T47D (cell line): Measurements from ENCODE around the gene SERPINH1.

ENCODE experiments used
- DNase-seq, 2 experiments: peaks; one replicate each; pipeline versions ENCODE4 v3.0.0 to v3.0.0-alpha.2; 2011 to 2012; ENCODE audit warnings: low read depth in 1 of 2, low spot score in 1 of 2
- JUND ChIP-seq: IDR thresholded peaks from 2 replicates; pipeline ENCODE4 v1.6.1; 2012; ENCODE audit warnings: low read depth
- in situ Hi-C: cut with HindIII; loops from 2 replicates; pipeline ENCODE4 v1.10.0; 2016; ENCODE audit warnings: low sequenced_read_pairs, low pct_unique_long_range_greater_than_20kb

Gene SERPINH1

DNA sequence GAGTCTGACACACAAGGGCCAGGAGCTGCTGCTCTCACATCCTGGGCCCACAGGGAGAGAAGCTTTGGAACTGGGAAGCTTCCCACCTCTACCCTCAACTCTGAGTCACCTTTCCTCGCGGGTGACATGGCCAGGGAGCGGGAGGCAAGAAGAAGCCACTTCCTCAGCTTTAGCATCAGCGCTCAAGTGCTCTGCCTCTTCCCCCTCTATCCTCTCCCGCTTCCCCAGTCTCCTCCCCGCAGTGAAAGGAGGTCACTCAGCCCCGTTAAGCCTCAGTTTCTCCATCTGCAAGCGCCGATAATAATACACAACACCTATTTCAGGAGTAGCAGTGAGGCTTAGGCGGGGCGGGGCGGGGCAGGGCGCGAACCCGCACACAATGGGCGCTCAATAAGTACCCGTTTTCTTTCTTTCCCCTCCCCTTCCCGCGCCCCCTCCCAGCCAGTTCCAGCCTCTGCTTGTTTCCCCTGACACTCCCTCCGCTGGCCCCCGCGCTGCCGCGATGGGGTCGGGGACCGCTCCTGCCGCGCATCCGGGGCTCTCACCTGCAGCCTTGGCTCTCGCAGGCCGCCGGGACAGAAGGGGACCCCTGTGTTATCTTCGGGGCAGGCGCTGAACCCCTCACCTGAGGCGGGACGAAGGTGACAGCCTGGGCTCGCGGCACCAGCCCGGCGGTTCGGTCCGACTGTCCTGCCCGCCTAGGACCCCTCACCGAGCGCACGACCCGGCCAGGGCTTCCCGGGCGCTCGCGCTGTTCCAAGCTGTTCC lies 37.2 kb upstream of the SERPINH1 start:
- no peak for DNase-seq
- in situ Hi-C loops = no loop called here
- no peak for TF ChIP-seq JUND

GRCh38 chr11:75525433-75526191 lies 36.4 kb upstream of the SERPINH1 start, which contains the start of gene GDPD5:
TSS of gene GDPD5 (minus strand) at chr11:75525941. CDS start at chr11:75477735, 48,206 bp downstream.
- peak; percentile 94 to 99 for DNase-seq
- TF ChIP-seq JUND = no peak
- in situ Hi-C loops = no loop called here

DNA sequence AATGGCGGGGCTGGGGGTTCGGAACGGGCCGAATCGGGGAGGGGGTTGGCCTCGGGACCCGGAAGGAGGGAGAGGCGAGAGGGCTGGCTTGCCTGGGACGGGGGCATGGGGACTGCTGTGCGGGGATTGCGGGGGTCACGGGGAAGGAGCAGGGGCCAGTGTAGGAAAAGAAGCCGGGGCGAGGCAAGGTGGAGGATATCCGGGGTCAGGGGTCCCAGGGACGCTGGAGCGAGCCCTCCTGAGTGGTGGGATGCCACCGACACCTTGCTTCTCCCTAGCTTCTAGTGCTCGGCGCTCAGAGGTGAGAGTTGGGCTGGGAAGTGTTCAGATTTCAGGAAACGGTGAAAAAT lies 35.9 kb upstream of the SERPINH1 start:
- no peak for TF ChIP-seq JUND
- DNase-seq = no peak
- in situ Hi-C loops = no loop called here

GRCh38 chr11:75527130-75527529 lies 34.9 kb upstream of the SERPINH1 start:
- DNase-seq = no peak
- in situ Hi-C loops = no loop called here
- no peak for TF ChIP-seq JUND

DNA sequence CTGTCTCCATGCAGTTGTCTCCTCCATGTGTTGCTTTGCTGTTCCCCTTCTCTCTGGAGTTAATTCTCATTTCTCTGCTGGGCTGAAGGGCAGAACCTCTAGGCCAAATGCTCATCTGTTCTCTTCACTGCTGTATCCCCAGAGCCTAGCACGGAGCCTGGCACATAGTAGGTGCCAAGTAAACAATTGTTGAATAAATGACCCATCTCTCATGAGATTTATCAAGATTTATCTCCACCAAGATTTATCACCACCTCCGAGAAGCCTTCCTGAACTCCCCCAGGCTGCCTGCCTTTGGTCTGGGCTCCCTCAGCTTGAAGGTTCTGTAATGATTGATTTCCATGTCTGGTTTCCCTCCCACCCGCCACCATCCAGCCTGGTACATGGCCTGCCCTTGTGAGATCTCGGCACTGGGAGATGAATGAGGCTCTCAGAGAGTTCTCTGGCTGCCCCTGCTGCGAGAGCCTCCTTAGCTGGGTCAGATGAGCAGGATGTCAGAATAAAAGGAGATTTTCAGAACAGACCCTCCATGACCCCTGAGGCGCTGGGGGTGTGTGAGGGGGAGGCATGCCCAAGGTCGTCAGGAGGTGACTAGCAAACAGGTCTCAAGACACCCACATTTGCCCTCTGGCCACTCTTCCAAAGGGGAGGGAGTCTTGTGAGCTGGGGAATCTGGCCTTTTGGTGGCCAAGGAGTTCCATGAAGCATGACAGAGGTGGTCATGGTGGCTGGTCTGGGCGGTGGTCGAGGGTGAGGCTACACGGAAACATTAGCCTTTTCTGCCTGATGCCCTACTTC lies 33.9 kb upstream of the SERPINH1 start:
- no peak for DNase-seq
- in situ Hi-C loops = no loop called here
- no peak for TF ChIP-seq JUND

DNA sequence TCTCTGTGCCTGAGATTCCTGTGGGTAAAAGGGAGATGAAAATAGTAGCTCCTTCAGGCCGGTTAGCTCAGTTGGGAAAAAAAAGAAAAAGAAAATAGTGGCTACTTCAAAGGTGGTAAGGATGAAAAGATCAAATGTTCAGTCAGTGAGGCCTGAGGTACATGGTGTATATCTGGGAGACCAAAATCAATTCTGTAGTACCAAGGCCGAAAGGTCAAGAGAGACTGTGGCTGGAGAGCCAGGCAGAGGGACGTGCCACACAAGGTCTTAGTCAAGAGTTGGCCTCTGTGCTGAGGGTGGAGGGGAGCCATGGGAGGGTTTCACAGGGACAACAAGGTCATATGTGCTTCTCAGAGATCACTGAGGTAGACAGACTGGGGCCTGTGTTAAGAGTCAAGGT lies 31.5 kb upstream of the SERPINH1 start:
- no peak for DNase-seq
- TF ChIP-seq JUND = no peak
- in situ Hi-C loops = no loop called here

DNA sequence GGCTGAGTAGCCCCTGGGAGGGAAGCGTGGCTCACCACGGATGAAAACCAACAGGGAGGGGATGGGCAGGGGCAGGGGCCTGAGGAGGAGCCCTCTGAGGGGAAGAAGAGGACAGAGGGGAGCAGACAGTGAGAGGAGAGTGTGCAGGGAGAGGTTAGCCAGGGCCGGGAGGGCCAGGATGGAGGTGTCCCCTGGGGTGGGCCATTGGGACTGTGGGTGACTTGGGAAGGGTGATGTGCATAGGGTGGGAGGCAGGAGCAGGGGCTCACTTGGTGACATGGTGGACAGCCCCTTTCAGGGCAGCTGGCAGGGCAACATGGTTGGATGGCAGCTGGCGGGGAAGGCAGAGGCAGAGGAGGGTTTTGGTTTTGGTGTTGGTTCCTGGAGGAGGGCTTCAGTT lies 30.7 kb upstream of the SERPINH1 start:
- in situ Hi-C loops = no loop called here
- no peak for DNase-seq

DNA sequence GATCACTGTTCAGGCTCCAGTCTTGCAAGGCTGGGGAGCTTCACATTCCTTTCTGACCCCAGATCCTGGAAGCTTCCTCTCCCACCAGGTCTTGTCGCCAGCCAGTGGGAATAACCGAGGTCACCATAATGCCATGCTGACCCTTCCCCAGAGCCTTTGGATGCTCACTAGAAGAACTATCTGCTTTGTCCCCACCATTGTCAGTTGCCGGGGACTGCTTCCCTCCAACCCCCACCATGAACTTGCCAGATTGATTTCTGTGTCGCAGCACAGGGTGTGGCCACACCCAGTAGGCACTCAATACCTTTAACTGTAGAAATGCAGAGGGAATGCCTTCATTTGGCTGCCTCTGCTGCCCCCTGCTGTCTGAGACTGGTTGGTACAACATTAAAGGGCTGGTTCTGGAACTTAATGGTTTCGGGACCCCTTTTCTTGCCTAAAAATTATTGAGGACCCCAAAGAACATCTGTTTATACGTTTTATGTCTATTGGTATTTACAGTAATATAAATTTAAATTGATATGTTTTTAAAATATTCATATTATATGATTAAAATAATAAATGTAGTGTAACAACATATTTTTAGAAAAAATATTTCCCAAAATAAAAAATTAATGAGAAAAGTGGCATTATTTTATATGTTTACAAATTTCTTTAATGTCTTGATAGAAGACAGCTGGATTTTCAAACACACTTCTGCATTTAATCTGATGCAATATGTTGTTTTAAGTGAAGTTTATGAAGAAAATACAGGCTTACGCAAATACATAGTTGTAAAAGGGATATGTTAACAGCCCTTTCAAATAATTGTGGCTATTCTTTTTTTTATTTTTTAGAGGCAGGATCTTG lies 29.6 kb upstream of the SERPINH1 start:
- in situ Hi-C loops = no loop called here
- peak; percentile 81 to 84 for DNase-seq

More for the DNA sequence above, 30.7 kb upstream of the SERPINH1 start:
- TF ChIP-seq JUND = no peak

GRCh38 chr11:75533896-75534258 lies 28.2 kb upstream of the SERPINH1 start:
- no peak for DNase-seq
- no peak for TF ChIP-seq JUND
- in situ Hi-C loops = no loop called here

More for the DNA sequence above, 29.6 kb upstream of the SERPINH1 start:
- no peak for TF ChIP-seq JUND

DNA sequence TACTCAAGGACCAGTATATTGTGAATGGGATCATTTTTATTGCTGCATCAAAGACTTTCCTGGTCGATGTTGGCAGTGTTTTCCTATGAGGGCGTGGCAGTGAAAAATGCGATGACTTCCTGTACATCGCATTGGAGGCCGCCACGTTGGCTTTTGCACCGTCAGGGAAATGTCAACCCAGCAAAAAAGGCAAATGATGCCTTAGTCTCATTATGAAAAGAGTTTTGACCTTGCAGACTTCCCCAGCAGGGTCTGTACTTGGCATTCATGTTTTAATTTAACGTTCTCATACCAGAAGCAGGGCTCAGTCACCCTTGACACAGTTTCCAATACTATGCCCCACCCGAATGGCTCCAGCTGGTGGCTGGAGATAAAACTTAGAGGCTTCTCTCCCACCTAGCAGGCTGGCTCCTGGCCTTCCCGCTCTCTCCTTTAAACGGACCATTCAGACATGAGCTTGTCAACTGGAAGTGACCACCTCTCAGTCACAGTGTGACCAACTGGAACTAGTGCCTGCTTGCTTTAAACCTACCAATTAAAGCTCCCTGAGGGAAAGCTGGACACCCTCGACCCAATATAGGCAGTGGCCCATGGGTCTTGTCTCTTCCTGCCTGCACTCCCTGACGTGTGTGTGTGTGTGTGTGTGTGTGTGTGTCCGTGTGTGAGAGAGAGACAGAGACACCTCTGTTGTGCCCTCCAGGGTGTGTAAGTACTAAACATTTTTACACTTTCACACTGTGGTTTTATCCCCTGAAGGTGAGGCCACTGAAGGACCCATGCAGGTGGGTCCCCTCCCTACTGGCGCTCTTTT lies 27.6 kb upstream of the SERPINH1 start:
- TF ChIP-seq JUND = no peak
- DNase-seq = no peak
- in situ Hi-C loops = no loop called here

DNA sequence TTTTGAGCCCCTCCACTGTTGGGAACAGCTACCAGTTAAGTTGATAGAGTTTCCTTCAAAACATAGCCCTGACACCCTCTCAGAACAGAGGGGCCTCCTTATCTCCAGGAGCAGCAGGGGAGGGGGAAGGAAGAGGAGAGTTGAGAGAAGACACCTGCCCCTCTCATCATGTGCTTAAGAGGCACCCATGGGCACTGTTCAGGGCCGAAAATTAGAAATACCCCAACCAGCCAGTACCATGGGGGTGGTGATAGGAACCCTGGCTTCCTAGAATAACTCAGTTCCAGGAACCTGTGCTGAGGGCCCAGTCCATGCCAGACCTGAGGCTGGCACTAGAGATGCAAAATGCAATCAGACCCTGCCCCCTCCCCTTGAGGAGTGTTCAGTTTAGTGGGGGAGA lies 27.0 kb upstream of the SERPINH1 start:
- DNase-seq = no peak
- no peak for TF ChIP-seq JUND
- in situ Hi-C loops = no loop called here
